Glomerular endothelial cell (primary cell): Measurements from ENCODE around the gene TEX261. TPM values are rescaled to one million over a fixed set of nuclear protein-coding genes. Genes with fewer than 3 reads are reported as not detected.
"Not testable (repeated sequence)": the region's sequence is repeated elsewhere in the genome, so short reads cannot be mapped to it uniquely, and the experiment has no call there.

ENCODE experiments used
- DNase-seq: peaks from one replicate; pipeline ENCODE4 v3.0.0-alpha.2; 2011; ENCODE audit warnings: low read depth, low spot score; ENCODE audit errors: extremely low read depth
- total RNA-seq: library from RNA; depleted of rRNA; stranded (reverse); fragments of >200 nt; gene quantifications from 2 replicates; pipeline ENCODE4 v1.2.3, GENCODE V29; 2015

TEX261 gene
- total RNA-seq = 43.7 and 50.2 TPM in 2 replicates

DNA sequence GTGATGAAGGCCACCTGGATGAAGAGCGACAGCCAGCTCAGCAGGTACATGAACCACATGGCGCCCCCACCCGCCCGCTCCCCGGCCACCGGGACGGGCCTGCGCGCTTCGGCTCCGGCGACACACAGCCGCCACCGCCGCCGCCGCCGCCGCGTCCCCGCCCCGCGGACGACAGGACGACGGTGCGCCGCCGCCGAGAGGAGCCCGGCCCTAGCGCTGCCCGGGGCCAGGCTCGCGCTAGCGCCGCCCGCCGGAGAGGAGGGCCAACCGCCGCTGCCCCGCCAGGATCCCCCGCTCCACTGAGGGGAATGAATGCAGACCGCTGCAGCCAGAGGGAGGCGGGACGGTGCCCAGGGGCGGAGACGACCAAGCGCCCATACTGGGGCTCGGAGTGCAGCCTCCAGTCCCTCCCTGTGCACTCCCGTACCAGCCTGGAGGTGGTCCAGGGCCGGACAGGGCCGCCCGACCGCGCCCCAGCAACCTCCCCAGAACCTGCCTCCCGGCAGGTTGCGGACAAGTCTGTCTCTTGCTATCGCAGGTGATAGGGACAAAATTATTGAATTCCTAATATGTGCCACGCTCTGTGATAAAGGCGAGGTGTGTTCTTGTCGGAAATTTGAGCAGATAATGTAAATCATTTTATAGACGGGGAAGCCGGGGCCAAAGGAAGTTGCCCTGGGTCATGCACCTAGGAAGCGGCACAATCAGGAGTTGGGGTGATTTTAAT, at the start of gene TEX261:
TEX261 (minus strand) TSS at position 175 of the 727 bp plus-strand sequence; CDS start at position 59, 116 bp downstream.
- DNase-seq = no peak

DNA sequence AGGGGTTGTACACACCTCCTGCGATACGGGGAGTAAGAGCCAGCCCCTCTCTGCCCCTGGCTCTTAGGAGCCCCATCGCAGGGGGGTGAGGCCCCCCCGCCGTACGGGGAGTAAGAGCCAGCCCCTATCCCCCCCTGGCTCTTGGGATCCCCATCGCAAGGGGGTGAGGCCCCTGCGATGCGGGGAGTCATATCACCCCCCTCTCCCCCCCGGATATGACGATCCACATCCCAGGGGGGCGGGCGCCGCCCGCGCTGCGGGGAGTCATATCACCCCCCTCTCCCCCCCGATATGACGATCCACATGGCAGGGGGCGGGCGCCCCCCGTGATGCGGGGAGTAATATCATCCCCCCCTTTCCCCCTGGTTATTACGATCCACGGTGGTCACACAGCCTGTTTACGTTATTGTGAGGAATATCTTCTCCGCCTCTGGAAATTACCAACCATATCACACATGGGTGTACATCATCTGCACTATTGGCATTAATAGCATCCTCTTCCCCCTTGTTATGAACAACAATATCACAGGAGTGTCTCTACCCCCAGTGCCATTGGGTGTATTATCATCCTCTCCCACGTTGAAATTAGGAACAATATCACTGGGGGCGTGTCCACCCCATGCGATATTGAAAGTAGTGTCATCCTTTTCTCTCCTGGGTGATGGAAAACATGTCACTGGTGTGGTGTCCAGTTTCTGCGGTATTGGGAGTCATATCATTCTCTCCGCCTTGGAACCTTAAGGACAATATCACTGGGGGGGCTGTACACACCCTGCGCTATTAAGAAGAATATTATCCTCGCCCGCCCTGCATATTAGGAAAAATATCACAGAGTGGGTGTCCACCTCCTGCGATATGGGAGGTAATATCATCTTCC, 49.1 kb upstream of the TEX261 start:
- DNase-seq = no peak

DNA sequence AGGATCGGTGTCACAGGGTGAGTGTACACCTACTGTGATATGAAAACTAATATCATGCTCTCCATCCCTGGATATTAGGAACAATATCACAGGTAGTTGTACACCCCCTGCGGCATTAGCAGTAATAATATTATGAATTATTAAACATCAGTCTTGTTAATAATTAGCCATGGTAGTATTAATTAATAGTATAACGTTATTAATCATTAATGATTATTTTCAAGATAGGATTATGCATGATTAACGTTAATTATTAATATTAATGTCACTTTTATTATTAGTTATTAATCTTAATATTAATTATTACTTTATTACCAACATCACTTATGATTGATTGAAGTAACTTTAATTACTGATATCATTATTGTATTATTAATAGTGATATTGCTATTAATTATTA, 47.6 kb upstream of the TEX261 start:
- DNase-seq = no peak

DNA sequence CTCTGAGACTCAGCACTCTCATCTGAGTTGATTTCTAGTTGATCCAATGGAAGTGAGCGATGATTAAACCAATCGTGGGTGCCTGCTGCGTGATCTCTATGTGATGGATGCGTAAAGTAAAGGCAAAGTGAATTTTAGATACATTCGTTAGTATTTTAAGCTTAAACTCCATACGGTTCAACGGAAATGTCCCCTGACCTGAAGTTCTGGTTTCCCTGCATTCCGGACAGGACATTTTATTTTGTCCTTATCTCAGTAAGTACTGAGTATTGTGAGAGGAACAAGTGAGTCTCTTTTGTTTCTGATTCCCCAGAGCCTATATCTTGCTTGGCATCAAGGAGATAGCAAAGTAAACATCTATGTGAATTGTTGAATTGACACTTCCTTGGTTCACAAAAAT, 41.6 kb upstream of the TEX261 start:
- DNase-seq = not testable (repeated sequence)

DNA sequence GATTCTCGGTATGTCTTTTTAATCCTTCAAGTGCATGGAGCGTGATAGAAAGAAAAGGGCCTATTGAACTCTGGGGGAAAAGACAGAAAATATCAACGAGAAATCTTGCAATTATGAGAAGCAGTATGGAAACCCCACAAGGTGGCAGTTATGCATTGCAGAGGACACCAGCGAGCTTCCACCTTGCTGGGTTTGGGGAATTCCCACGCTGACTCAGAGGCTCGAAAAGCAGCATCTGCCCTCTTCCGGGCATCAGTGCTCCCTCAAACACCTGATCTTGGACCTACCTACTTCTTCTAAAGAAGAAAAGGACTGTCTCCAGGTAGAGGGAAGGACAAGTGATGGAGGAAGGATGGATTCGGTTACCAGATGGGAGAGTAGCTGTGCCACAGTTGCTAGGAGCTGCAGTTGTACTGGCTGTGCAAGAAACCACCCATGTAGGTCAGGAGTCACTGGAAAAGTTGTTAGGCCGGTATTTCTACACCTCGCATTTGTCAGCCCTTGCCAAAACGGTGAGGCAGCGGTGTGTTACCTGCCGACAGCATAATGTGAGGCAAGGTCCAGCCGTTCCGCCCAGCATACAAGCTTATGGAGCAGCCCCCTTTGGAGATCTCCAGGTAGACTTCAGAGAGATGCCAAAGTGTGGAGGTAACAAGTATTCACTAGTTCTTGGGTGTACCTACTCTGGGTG, 29.0 kb upstream of the TEX261 start:
- DNase-seq = not testable (repeated sequence)

DNA sequence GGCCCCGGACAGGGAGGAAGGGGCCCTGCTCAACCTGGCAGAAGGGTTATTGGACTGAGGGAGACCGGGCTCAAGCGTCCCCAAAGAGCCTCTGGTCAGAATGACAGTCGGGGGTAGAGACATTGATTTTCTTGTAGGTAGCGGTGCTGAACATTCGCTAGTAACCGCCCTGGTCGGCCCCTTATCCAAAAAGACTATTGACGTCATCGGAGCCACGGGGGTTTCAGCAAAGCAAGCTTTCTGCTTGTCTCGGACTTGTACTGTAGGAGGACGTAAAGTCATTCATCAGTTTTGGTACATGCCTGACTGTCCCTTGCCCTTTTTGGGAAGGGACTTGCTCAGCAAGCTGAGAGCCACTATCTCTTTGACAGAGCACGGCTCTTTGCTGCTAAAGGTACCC, 26.7 kb upstream of the TEX261 start:
- DNase-seq = not testable (repeated sequence)

DNA sequence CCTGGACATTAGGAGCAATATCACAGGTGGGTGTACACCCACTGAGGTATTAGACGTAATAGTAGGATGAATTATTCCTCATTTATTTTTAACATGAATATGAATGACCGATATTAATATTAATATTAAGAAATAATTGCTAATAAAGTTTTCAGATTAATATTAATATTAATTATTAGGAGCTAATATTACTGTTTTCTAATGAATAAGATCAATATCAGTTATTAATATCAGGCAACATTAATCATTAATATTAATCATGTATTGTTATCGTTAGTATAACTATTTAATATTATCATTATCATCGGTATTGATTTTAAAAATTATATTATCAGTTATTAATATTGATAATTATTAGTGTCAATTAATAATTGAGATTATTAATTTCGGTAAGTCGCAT, 25.3 kb upstream of the TEX261 start:
- not testable (repeated sequence) for DNase-seq

DNA sequence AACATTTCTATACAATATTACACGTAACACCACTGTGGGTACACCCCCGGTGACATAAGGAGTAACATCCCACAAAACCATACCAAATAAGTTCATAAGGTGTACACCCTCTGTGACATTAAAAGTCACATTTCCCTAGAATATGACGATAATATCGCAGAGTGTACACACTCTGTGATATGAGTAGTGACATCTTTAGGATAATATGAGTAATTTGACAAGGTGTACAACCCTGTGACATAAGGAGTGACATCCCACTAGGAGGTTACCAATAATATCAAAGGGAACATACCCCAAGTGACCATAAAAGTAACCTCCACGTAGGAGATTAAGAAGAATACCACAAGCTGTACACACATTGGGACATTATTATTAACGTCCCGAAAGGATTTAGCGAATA, 24.0 kb upstream of the TEX261 start:
- no peak for DNase-seq

DNA sequence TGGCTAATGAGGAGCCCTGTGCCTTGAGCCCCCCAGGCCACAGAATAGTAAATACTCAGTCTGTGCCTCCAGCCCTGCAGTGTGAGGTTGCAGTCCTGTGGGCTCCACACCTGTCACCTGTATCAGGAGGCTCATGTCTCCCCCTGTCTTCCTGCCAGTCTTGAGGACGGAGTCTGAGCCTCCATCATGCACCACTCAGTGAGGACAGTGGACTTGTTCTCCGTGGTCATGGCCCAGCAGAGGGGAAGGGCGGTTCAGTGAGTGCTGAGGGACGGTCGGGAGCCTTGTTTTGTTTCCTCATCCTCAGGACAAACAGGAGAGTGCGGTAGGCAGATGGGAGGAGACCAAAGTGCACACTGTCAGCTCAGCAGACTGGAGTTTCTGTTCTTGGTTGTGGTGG, 17.1 kb upstream of the TEX261 start:
- DNase-seq = not testable (repeated sequence)

DNA sequence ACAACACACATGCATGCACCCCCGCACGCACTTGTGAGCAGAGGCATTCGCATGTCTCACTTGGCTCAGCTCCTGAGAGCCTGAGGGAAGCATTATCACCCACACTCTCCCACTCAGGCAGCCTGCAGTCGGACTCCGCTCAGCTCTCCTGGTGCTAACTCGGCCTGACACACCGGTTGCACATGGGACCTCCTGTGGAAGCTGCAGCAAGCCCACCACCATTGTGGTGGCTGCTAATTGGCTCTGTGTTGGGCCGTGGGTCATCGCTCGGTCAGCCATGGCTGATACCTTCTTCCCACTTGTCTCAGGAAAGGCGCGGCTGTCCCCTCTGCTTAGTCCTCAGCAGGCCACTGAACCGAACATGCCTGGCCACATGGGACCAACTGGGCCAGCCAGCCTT, 13.7 kb upstream of the TEX261 start:
- no peak for DNase-seq

DNA sequence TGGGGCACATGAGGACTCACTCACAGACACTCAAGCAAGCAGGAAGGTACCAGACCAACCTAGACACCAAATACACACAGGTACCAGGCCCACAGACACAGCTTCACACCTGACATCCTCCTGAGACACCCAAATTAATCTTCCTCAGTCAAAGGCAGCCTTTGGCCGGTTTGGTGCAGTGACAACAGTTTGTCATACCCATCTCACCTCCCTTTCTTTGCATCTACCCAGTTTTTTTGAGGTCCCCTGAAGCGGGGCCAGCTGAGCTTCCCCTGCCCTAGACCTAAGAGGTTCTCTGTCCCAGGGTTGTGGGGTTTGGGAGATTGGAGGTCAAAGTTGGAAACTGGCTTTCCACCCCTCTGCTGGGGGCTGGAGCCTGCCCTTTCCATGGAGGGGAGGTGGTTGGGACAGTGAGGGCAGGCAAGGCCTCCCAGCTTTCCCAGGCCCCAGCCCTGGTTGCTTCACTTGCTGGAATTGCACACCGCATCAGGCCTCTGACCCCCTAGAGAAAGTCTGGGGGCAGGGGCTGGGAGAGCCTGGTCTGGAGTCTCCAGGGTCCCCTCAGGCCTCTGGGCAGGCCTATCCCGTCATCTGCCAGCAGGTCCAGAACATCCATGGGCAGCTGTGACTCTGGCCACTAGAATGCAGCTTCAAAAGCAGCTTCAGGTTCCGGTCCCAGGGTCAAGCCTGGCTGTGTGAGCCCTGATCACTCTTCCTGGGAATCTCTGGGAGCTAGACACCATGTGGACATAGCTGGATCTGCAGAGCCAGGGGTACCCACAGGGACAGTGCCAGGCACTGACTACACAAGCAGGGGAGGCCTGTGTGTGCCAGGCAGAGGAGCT, 12.5 kb upstream of the TEX261 start:
- DNase-seq = no peak

DNA sequence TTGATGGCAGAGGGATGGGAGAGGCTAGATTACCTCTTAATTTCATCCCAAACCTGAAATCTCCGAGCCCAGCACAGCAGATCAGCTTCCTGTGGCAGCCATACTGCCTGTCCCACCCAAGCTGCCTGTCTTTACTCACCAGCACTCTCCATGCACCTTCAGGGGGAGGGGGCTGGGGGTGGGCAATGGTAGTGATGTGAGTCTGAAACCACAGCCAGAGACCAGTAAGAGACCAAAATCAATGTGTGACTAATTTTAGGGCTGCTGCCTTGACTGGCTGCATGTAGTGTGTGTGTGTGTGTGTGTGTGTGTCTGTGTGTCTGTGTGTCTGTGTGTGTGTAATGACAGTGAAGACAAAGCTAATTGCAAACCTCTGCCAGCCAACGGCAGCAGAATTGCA, 11.7 kb upstream of the TEX261 start:
- DNase-seq = no peak

DNA sequence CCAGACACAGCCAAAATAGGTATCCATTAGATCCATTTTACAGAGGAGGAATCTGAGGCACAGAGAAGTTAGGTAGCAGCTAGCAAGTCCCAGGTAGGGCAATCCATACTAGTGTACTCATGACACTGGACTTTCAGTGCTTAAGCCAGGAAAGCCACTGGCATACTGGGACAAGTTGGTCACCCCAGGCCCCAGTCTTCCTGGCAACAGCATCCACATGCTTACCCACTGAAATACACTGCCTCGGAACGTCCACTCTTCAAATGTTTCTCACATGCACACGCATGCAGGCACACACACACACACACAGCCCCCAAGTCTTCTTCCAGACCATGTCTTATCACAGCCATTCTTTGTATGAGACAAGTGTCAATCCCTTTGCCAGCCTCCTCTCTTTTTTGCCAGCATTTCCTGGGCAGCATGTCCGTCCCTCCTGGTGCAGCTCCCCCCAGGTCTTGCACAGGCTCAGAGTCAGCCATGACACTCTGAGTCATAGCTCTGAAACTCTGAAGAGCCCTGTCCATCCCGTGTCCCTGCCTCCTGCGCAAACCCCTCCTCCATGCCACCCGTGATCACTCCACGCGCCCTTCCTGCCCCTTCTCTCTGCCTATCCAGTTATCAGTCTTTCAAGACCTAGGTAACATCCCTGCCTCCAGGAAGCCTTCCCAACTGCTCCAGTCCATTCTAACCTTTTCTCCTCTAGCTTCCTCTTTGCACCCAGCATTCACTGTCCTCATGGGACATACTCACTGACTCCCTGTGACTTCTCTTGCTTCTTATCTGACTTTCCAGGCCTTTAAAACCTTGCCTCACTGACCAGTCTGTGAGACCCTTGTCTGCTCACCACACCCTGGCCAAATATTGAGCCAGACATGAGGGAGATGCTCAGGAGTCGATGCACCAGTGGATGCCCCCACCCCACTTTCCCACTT, 10.9 kb upstream of the TEX261 start:
- no peak for DNase-seq

DNA sequence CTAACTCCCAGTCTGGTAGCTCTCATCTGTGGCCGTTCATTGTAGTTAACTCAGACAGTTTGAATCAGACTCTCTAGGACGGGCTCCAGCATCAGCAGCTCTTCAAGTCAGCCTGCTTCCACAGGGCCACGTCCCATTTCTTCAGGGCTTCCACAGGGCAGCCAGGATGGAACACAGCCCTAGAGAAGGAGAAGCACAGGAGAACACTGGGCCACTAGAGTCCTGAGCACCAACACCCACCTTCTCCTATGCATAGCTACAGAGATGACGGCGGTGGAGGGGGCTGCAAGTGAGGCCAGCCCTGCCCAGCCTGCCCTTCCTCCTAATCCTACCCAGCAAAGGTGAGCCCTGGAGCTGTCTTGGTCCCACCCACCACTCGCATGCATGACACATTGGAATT, 10.2 kb upstream of the TEX261 start:
- DNase-seq = no peak

DNA sequence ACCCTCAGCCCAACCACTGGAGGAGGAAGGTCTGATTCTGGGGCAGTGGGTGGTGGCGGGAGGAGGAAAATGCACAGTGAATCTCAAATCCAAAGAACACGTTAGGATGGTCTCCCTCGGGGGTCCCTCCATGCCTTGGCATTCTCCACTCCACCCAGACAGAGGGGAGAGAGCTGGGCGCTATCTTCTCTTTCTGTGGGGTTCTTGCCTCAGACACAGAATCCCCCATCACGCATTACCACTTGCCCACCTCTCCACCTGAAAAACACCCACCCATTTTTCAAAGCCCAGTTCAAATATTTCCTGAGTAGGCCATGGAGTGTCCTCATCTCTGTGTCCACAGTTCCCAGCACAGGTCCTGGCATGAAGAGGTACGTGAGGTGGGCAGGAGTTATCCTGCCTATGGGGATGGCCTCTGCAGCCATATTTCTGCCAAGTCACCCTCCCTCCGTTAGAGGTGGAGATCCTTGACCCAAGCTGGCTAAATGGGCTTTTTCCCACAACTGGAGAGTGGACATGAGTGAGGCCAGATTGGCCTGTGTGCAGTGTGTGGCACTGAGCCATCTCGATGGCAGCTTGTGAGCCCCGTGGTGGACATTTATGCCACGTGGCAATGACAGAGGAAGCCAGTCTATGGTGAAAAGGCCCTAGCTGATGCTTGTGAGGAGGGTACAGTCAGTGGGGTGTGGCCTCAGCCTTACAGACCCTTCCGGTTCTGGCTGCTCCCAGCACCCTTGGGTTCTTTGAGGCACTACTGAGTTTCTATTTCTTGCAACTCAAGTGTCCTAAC, 9.5 kb upstream of the TEX261 start:
- DNase-seq = no peak

DNA sequence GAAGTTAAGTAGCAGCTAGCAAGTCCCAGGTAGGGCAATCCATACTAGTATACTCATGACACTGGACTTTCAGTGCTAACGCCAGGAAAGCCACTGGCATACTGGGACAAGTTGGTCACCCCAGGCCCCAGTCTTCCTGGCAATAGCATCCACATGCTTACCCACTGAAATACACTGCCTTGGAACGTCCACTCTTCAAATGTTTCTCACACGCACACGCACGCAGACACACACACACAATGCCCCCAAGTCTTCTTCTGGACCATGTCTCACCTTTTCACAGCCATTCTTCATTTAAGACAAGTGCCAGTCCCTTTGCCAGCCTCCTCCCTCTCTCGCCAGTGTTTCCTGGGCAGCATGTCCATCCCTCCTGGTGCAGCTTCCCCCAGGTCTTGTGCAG, 8.7 kb upstream of the TEX261 start:
- no peak for DNase-seq

DNA sequence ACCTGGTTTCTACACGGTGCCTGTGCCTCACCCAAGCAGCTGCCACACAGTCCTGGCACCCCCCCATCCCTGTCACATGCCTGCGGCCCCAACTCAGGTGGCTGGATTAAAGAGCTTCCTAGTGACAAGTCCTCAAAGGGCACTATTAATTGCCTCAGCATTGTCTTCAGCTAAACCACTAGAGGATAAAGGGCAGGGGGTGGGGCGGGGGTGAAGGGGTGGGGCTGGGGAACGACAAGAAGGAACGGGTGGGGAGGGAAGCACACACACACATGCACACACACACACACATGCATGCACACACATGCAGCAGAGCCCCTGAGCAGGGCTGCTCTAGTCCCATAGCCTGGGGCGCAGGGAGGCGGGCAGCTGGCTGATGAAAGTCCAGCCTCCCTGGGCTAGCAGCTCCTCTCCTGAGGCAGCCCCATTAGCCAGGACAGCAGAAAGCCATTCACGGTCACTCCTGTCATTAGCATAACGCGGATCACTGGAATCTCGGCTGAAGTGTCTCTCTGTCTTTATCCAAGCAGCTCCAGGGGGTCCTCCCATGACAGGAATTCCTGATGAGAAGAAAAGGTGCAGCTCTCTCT, 7.4 kb upstream of the TEX261 start:
- DNase-seq = no peak

DNA sequence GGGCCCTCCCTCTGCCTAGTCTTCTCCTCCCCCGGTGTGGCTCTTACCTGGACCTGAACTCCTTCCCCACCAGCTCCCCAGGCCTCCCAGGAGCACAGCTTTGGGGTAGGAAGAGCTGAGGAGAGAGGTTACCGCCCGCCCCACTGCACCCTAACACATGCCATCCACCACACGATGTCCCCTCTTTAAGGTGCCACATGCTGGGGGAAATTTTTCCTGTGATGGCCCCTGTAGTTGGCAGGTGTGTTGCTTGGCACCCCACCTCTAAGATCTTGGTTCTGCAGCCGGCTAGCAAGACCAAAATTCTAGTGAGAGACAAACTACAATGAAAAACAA, 6.9 kb upstream of the TEX261 start:
- DNase-seq = no peak
